Smooth muscle cell (in vitro differentiated cells): ENCODE data around the gene PABPN1L. TPM values are rescaled to one million over a fixed set of nuclear protein-coding genes. Genes with fewer than 3 reads are reported as not detected.

Source experiments
- DNase-seq: peaks from one replicate; lab custom pipeline; 2025; ENCODE audit not compliant: unreplicated experiment; lab: John Stamatoyannopoulos, UW
- H2AFZ ChIP-seq: fragments of 200-600 bp; sonication (generic); 2 replicates; pipeline ENCODE4 v1.6.0; 2016; ENCODE audit warnings: antibody characterized with exemption, low read depth, mild to moderate bottlenecking
- H3F3A ChIP-seq: fragments of 200-600 bp; sonication (generic); 2 replicates; pipeline ENCODE4 v1.6.0; 2017; ENCODE audit warnings: antibody characterized with exemption, low read depth
- H3K27ac ChIP-seq: fragments of 200-600 bp; sonication (generic); 2 replicates; pipeline ENCODE4 v1.5.1; 2016; ENCODE audit warnings: low read depth, mild to moderate bottlenecking
- H3K27me3 ChIP-seq: fragments of 200-600 bp; sonication (generic); 2 replicates; pipeline ENCODE4 v1.6.1; 2016; ENCODE audit warnings: low read depth, mild to moderate bottlenecking
- H3K36me3 ChIP-seq: fragments of 200-600 bp; sonication (generic); 2 replicates; pipeline ENCODE4 v1.5.1; 2016; ENCODE audit warnings: low read depth
- H3K4me1 ChIP-seq: fragments of 200-600 bp; sonication (generic); 2 replicates; pipeline ENCODE4 v1.5.1; 2016; ENCODE audit warnings: low read depth
- H3K4me2 ChIP-seq: fragments of 200-600 bp; sonication (generic); 2 replicates; pipeline ENCODE4 v1.6.0; 2016; ENCODE audit warnings: mild to moderate bottlenecking
- H3K4me3 ChIP-seq: fragments of 200-600 bp; sonication (generic); 2 replicates; pipeline ENCODE4 v1.5.1; 2016; ENCODE audit warnings: mild to moderate bottlenecking
- H3K79me2 ChIP-seq: fragments of 200-600 bp; sonication (generic); 2 replicates; pipeline ENCODE4 v1.6.0; 2016; ENCODE audit warnings: low read depth, mild to moderate bottlenecking
- H3K9ac ChIP-seq: fragments of 200-600 bp; sonication (generic); 2 replicates; pipeline ENCODE4 v1.6.0; 2016; ENCODE audit warnings: low read depth
- H3K9me3 ChIP-seq: fragments of 200-600 bp; sonication (generic); replicated peaks from 2 replicates; pipeline ENCODE4 v1.5.1; 2016; ENCODE audit warnings: low read depth
- H4K20me1 ChIP-seq: fragments of 200-600 bp; sonication (generic); 2 replicates; pipeline ENCODE4 v1.6.0; 2016; ENCODE audit warnings: low read depth
- CTCF ChIP-seq: fragments of 200-600 bp; sonication (generic); IDR thresholded peaks from 2 replicates; pipeline ENCODE4 v1.5.1; 2017; ENCODE audit warnings: borderline replicate concordance, mild to moderate bottlenecking, antibody characterized with exemption; ENCODE audit not compliant: insufficient read depth, poor library complexity, severe bottlenecking
- WGBS: methylation state at CpG from one replicate; pipeline ENCODE4 v1.1.7; 2016; ENCODE audit warnings: low lambda C conversion rate; 5-methylcytosine and 5-hydroxymethylcytosine counted together
- polyA plus RNA-seq: library from polyadenylated mRNA; unstranded; fragments of >200 nt; fragmentation: Nextera tagmentation; extraction: Ambion mirVana; gene quantifications from 2 replicates; pipeline ENCODE4 v1.2.1, GENCODE V29; 2016
- total RNA-seq: library from RNA; depleted of rRNA; stranded (reverse); fragments of >200 nt; gene quantifications from 2 replicates; pipeline ENCODE4 v1.2.3, GENCODE V29; 2014

The PABPN1L gene
- total and polyA plus RNA-seq, 2 experiments from 2014 or later: not detected

GRCh38 chr16:88905563-88905962 lies 39.1 kb upstream of the PABPN1L start:
- Histone ChIP-seq H4K20me1 (no peaks in the 10 kb centered on the region), H3K9ac (no peak overlapping the region), H3F3A (no peaks in the 10 kb centered on the region), H3K27ac (no peak overlapping the region), H3K79me2 (no peaks in the 10 kb centered on the region), H3K9me3 (no peaks in the 10 kb centered on the region), H3K4me1 (no peaks in the 10 kb centered on the region), H3K36me3 (no peaks in the 10 kb centered on the region), H2AFZ (no peak overlapping the region), H3K4me3 (no peak overlapping the region), H3K27me3 (no peaks in the 10 kb centered on the region), H3K4me2 (no peak overlapping the region)
- 74% methylated on average over 2 of the region's 13 CpGs for WGBS
- no peak for DNase-seq
- TF ChIP-seq CTCF: no peak

- Histone ChIP-seq H3F3A (no peaks in the 10 kb centered on the region), H3K79me2 (no peaks in the 10 kb centered on the region), H3K27ac (no peak overlapping the region), H3K4me3 (no peak overlapping the region), H3K9ac (no peak overlapping the region), H3K4me1 (no peaks in the 10 kb centered on the region), H3K9me3 (no peaks in the 10 kb centered on the region), H3K36me3 (no peaks in the 10 kb centered on the region), H2AFZ (no peak overlapping the region), H3K27me3 (no peaks in the 10 kb centered on the region), H4K20me1 (no peaks in the 10 kb centered on the region), H3K4me2 (no peak overlapping the region)
- 94% methylated on average over 18 of the region's 21 CpGs for WGBS
- DNase-seq: no peak
- TF ChIP-seq CTCF: no peak
Observed at GRCh38 chr16:88904676-88905365, 38.4 kb upstream of the PABPN1L start.

GRCh38 chr16:88903267-88903666 lies 36.8 kb upstream of the PABPN1L start:
- H3F3A ChIP-seq: no peaks in the 10 kb centered on the region
- no peak overlapping the region for H3K9ac ChIP-seq
- H3K27ac ChIP-seq: no peak overlapping the region
- H3K4me1 ChIP-seq: no peaks in the 10 kb centered on the region
- H3K79me2 ChIP-seq: no peaks in the 10 kb centered on the region
- WGBS: 86% methylated on average over 14 of the region's 14 CpGs
- H3K4me2 ChIP-seq: no peak overlapping the region
- H3K36me3 ChIP-seq: no peaks in the 10 kb centered on the region
- no peak overlapping the region for H3K4me3 ChIP-seq
- no peak for TF ChIP-seq CTCF
- DNase-seq: no peak
- H4K20me1 ChIP-seq: no peaks in the 10 kb centered on the region
- no peak overlapping the region for H2AFZ ChIP-seq
- H3K9me3 ChIP-seq: no peaks in the 10 kb centered on the region
- no peaks in the 10 kb centered on the region for H3K27me3 ChIP-seq

GRCh38 chr16:88902744-88903143 lies 36.3 kb upstream of the PABPN1L start:
- no peaks in the 10 kb centered on the region for H3F3A ChIP-seq
- H3K27me3 ChIP-seq: no peaks in the 10 kb centered on the region
- no peak overlapping the region for H3K9ac ChIP-seq
- no peak for DNase-seq
- WGBS: 94% methylated on average over 16 of the region's 16 CpGs
- H3K79me2 ChIP-seq: no peaks in the 10 kb centered on the region
- no peak overlapping the region for H3K4me2 ChIP-seq
- H3K27ac ChIP-seq: no peak overlapping the region
- H2AFZ ChIP-seq: no peak overlapping the region
- H3K4me3 ChIP-seq: no peak overlapping the region
- no peaks in the 10 kb centered on the region for H3K9me3 ChIP-seq
- no peaks in the 10 kb centered on the region for H4K20me1 ChIP-seq
- no peaks in the 10 kb centered on the region for H3K4me1 ChIP-seq
- TF ChIP-seq CTCF: no peak
- no peaks in the 10 kb centered on the region for H3K36me3 ChIP-seq
